ENCODE data around the gene TUBD1.

DNA sequence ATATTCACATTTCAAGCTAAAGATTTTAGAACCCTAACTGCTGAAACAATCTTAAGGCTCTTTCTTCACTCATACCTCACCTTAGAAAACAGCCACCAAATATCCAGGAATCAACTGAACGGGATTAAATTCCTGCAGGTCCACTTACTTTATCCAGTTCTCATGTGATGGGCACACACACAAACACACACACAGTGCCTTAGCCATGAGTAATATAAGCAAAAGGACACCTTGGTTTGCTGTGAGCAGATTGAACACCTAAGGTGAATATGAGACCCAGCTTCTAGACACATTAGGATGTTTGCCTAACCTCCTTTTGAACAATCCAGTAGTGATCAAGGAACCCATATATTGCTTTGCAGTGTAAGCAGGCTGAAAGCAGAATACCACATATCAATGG is 81.5 kb downstream of the TUBD1 start:
- TF ChIP-seq TCF7L2 (IDR thresholded peaks at IDR 0.05; ENCODE audit: low read depth, low read length): no peak
- TF ChIP-seq CTCF (IDR thresholded peaks at IDR 0.05): no peak
- TF ChIP-seq, protein P1, sequence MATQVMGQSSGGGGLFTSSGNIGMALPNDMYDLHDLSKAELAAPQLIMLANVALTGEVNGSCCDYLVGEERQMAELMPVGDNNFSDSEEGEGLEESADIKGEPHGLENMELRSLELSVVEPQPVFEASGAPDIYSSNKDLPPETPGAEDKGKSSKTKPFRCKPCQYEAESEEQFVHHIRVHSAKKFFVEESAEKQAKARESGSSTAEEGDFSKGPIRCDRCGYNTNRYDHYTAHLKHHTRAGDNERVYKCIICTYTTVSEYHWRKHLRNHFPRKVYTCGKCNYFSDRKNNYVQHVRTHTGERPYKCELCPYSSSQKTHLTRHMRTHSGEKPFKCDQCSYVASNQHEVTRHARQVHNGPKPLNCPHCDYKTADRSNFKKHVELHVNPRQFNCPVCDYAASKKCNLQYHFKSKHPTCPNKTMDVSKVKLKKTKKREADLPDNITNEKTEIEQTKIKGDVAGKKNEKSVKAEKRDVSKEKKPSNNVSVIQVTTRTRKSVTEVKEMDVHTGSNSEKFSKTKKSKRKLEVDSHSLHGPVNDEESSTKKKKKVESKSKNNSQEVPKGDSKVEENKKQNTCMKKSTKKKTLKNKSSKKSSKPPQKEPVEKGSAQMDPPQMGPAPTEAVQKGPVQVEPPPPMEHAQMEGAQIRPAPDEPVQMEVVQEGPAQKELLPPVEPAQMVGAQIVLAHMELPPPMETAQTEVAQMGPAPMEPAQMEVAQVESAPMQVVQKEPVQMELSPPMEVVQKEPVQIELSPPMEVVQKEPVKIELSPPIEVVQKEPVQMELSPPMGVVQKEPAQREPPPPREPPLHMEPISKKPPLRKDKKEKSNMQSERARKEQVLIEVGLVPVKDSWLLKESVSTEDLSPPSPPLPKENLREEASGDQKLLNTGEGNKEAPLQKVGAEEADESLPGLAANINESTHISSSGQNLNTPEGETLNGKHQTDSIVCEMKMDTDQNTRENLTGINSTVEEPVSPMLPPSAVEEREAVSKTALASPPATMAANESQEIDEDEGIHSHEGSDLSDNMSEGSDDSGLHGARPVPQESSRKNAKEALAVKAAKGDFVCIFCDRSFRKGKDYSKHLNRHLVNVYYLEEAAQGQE (IDR thresholded peaks at IDR 0.05; ENCODE audit: insufficient read depth in 1 of 2, low read depth in 2 of 2, low read length in 1 of 2): no peak
- TF ChIP-seq POLR2AphosphoS5 (IDR thresholded peaks at IDR 0.05; ENCODE audit: low read depth, low read length): no peak

All from Panc1 (cell line).